ENCODE data around the gene LRPAP1.
"Not testable (repeated sequence)": the region's sequence is repeated elsewhere in the genome, so short reads cannot be mapped to it uniquely, and the experiment has no call there.

- TF ChIP-seq TAF1 (IDR thresholded peaks at IDR 0.05; ENCODE audit: low read depth); CTCF (IDR thresholded peaks at IDR 0.05; ENCODE audit: poor library complexity, severe bottlenecking); REST (IDR thresholded peaks at IDR 0.05; ENCODE audit: borderline replicate concordance): not testable (repeated sequence)
Measured at GRCh38 chr4:3576533-3577207, 44.4 kb upstream of the LRPAP1 start.
